Small intestine (tissue), 7 donors: ENCODE results near the gene TPD52L1. TPM values are rescaled to one million over a fixed set of nuclear protein-coding genes. Genes with fewer than 3 reads are reported as not detected.

Source experiments
- DNase-seq, 2 donors: peaks; one replicate each; pipeline versions ENCODE4 v3.0.0 to v3.0.0-alpha.2; 2013
- FAIRE-seq: peaks from 2 replicates; lab custom pipeline; 2012; peaks lifted over from hg19 to GRCh38; lab: Jason Lieb, UNC
- H3K27ac ChIP-seq, 3 donors: one replicate each; pipeline ENCODE4 v1.5.1; 2013; ENCODE audit warnings: low read length in 2 of 3, mild to moderate bottlenecking in 2 of 3, control low read depth in 1 of 3, inconsistent platforms in 1 of 3, low read depth in 1 of 3, moderate library complexity in 1 of 3
- H3K27me3 ChIP-seq, 3 donors: one replicate each; pipeline ENCODE4 v1.6.1; 2013; ENCODE audit warnings: low read length in 3 of 3, inconsistent platforms in 1 of 3; ENCODE audit not compliant: control insufficient read depth in 3 of 3, insufficient read depth in 3 of 3
- H3K36me3 ChIP-seq, 3 donors: one replicate each; pipeline ENCODE4 v1.6.1; 2013; ENCODE audit warnings: low read length in 3 of 3, inconsistent platforms in 1 of 3, low read depth in 1 of 3, mild to moderate bottlenecking in 1 of 3, moderate library complexity in 1 of 3; ENCODE audit not compliant: control insufficient read depth in 3 of 3, insufficient read depth in 2 of 3
- H3K4me1 ChIP-seq, 3 donors: one replicate each; pipeline ENCODE4 v1.6.1; 2013; ENCODE audit warnings: low read length in 2 of 3, inconsistent platforms in 1 of 3, low read depth in 1 of 3, mild to moderate bottlenecking in 1 of 3, moderate library complexity in 1 of 3; ENCODE audit not compliant: control insufficient read depth in 3 of 3, insufficient read depth in 2 of 3
- H3K4me3 ChIP-seq, 3 donors: one replicate each; pipeline ENCODE4 v1.5.1; 2013; ENCODE audit warnings: low read length in 3 of 3, control low read depth in 1 of 3, inconsistent platforms in 1 of 3, low read depth in 1 of 3, mild to moderate bottlenecking in 1 of 3, moderate library complexity in 1 of 3
- H3K9me3 ChIP-seq, 2 donors: one replicate each; pipeline ENCODE4 v1.6.1; 2013; ENCODE audit warnings: low read depth in 1 of 2, low read length in 1 of 2; ENCODE audit not compliant: control insufficient read depth in 2 of 2, insufficient read depth in 1 of 2
- WGBS, 3 donors: extraction: QIAGEN DNeasy Blood & Tissue Kit; methylation state at CpG; one replicate each; pipeline ENCODE4 v1.1.7; 2013; 5-methylcytosine and 5-hydroxymethylcytosine counted together
- polyA plus RNA-seq, 4 donors: library from polyadenylated mRNA; stranded (reverse) in 3 of 4; unstranded in 1 of 4; fragments of 200-250 nt in 3 of 4; fragments of 120-200 nt in 1 of 4; gene quantifications; one replicate each; pipeline versions ENCODE4 v1.2.1 to v1.2.3, GENCODE V29; 2013
- donor health status: healthy with polysubstance abuse.
- donor health status: control.
- donor health status: control.
- donor health status: Bipolar disorder and iron deficiency.
- donor health status: healthy.

The TPD52L1 gene
- polyA plus RNA-seq, 4 donors: 10.8 to 179 (median 30.7) TPM

GRCh38 chr6:125208625-125209249 lies 55.2 kb downstream of the TPD52L1 start:
- Histone ChIP-seq H3K27ac (no peak overlapping the region), H3K36me3 (no peaks in the 10 kb centered on the region), H3K4me3 (no peak overlapping the region), H3K27me3 (no peaks in the 10 kb centered on the region), H3K4me1 (peaks cover 0 to 3% (median 0%) of the 10 kb centered on the region in 3 donors), H3K9me3 (no peaks in the 10 kb centered on the region)
- DNase-seq (no peak), FAIRE-seq (no peak)
- 74 to 91% (median 83%) methylated on average over 5 of the region's 5 CpGs for WGBS, 3 donors

- Histone ChIP-seq H3K27ac (no peak overlapping the region), H3K36me3 (no peaks in the 10 kb centered on the region), H3K9me3 (no peaks in the 10 kb centered on the region), H3K4me3 (no peak overlapping the region), H3K4me1 (peaks cover 0 to 3% (median 0%) of the 10 kb centered on the region in 3 donors), H3K27me3 (no peaks in the 10 kb centered on the region)
- DNase-seq: no peak
- no peak for FAIRE-seq
- WGBS, 3 donors: 97 to 99% (median 98%) methylated on average over 3 of the region's 3 CpGs
These were observed 57.1 kb downstream of the TPD52L1 start for GRCh38 chr6:125210667-125211066.

DNA sequence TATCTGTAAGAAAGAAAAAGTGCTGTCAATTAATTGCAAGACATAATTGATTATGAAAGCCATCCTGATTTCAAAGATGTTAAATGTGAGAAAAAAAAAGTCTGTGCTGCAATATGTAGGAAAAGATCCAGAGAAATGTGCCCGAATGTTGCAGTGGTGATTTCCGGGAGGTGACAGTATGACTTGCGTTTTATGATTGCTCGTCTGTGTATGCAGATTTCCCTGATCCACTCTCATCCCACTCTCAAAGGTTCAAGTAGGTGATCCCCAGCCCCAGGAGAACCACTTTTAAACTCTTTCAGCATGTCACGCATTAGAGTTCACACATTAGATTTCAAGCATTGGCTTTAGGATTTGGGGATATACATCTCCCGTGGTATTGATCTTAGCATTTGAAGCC lies 57.8 kb downstream of the TPD52L1 start:
- Histone ChIP-seq H3K36me3 (no peaks in the 10 kb centered on the region), H3K9me3 (no peaks in the 10 kb centered on the region), H3K27ac (no peak overlapping the region), H3K27me3 (no peaks in the 10 kb centered on the region), H3K4me3 (no peak overlapping the region), H3K4me1 (peaks cover 0 to 3% (median 0%) of the 10 kb centered on the region in 3 donors)
- FAIRE-seq: no peak
- WGBS, 3 donors: 87 to 94% (median 93%) methylated on average over 6 of the region's 6 CpGs
- DNase-seq: no peak

GRCh38 chr6:125212377-125212776 lies 58.8 kb downstream of the TPD52L1 start:
- no peaks in the 10 kb centered on the region for H3K9me3 ChIP-seq
- H3K36me3 ChIP-seq: no peaks in the 10 kb centered on the region
- FAIRE-seq: no peak
- H3K4me3 ChIP-seq: no peak overlapping the region
- WGBS, 3 donors: 87 to 90% (median 89%) methylated on average over 2 of the region's 2 CpGs
- no peaks in the 10 kb centered on the region for H3K27me3 ChIP-seq
- no peak overlapping the region for H3K27ac ChIP-seq
- peaks cover 0 to 3% (median 0%) of the 10 kb centered on the region in 3 donors for H3K4me1 ChIP-seq
- DNase-seq: no peak

DNA sequence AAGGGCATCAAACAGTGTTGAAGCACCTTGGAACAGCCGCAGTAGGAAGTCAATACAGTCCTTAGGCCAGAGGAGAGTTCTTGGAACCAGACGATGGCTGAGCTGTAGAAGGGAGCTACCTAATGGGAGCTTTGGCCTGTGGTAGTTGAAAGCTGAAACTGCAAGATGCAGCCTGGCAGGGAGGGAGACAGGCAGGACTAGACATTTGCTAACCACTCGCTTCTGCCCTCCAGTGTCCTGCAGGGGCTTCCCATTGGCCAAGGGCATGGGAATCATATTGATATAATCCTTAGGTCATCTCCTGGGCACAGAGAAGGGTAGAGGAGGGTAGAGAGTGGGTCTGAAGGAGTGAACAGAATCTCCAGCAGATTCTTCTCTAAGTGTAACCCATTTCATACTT lies 60.4 kb downstream of the TPD52L1 start:
- no peaks in the 10 kb centered on the region for H3K27me3 ChIP-seq
- no peak overlapping the region for H3K4me3 ChIP-seq
- H3K27ac ChIP-seq: no peak overlapping the region
- no peaks in the 10 kb centered on the region for H3K9me3 ChIP-seq
- FAIRE-seq: no peak
- no peak for DNase-seq
- no peaks in the 10 kb centered on the region for H3K36me3 ChIP-seq
- 86 to 96% (median 91%) methylated on average over 3 of the region's 3 CpGs for WGBS, 3 donors
- peaks cover 0 to 3% (median 0%) of the 10 kb centered on the region in 3 donors for H3K4me1 ChIP-seq

DNA sequence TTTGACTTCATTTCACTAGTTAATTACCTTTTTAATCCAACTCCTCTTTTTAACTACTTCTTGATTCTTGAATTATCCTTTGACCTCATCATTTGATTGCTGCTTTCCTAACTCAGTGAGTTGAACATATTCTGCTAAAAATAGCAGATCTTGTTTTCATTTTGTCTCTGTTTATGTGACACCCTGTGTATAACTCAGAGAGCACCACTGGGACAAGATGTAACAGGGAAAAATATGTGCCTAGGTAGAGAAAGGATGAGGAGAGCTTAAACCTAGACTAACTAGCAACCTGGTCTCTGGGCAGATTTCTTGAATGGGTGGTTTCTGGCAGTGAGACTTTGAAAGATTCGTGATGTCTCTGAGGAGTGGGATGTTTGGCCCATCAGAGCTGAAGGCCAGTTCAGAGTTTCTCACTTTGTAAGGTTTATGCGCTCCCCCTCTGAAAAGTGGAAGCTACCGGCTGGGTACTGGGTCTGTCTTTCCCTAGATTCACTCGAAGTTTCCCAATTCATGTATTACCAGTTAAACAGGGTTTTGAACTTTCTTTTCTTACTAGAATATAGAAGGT lies 61.8 kb downstream of the TPD52L1 start:
- Histone ChIP-seq H3K27ac (no peak overlapping the region), H3K4me3 (no peak overlapping the region), H3K27me3 (no peaks in the 10 kb centered on the region), H3K9me3 (no peaks in the 10 kb centered on the region), H3K4me1 (peaks cover 0 to 11% (median 0%) of the 10 kb centered on the region in 3 donors), H3K36me3 (no peaks in the 10 kb centered on the region)
- FAIRE-seq: no peak
- DNase-seq: no peak
- WGBS, 3 donors: 84 to 92% (median 91%) methylated on average over 4 of the region's 4 CpGs

DNA sequence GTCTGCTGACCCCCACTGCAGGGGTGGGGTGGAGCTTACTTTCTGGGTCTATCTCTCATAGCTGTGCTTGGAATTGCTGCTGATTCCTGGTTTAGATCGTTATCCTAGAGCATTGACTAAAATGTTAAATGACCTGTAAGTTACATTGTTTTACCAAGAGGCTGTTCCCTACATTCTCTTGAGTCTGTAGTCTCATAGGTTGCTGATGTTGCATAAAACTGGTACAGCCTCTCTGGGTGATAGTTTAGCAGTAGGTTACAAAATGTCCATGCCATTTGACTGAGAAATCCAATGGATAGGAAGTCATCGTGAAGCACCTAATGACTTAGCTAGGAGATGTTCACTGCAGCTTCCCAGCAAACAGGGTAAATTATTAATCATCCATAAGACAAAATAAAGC lies 62.4 kb downstream of the TPD52L1 start:
- no peak for DNase-seq
- FAIRE-seq: no peak
- Histone ChIP-seq H3K27ac (no peak overlapping the region), H3K4me1 (peaks cover 0 to 18% (median 0%) of the 10 kb centered on the region in 3 donors), H3K27me3 (no peaks in the 10 kb centered on the region), H3K4me3 (no peak overlapping the region), H3K36me3 (no peaks in the 10 kb centered on the region), H3K9me3 (no peaks in the 10 kb centered on the region)
- WGBS, 3 donors: 88 to 93% (median 90%) methylated on average over 2 of the region's 2 CpGs

- no peaks in the 10 kb centered on the region for H3K9me3 ChIP-seq
- WGBS, 3 donors: 93 to 96% (median 96%) methylated on average over 10 of the region's 10 CpGs
- FAIRE-seq: no peak
These were observed 63.8 kb downstream of the TPD52L1 start for GRCh38 chr6:125217369-125217768.

More at GRCh38 chr6:125217369-125217768, 63.8 kb downstream of the TPD52L1 start:
- Histone ChIP-seq H3K27me3 (no peaks in the 10 kb centered on the region), H3K4me3 (no peak overlapping the region), H3K27ac (no peak overlapping the region), H3K36me3 (no peaks in the 10 kb centered on the region), H3K4me1 (peaks cover 0 to 30% (median 3%) of the 10 kb centered on the region in 3 donors)
- DNase-seq: no peak
